ENCODE data around the gene WDR47. TPM values are rescaled to one million over a fixed set of nuclear protein-coding genes. Genes with fewer than 3 reads are reported as not detected.

The WDR47 gene
- polyA plus RNA-seq, 4 donors = 2.7 to 5.0 (median 4.4) TPM

DNA sequence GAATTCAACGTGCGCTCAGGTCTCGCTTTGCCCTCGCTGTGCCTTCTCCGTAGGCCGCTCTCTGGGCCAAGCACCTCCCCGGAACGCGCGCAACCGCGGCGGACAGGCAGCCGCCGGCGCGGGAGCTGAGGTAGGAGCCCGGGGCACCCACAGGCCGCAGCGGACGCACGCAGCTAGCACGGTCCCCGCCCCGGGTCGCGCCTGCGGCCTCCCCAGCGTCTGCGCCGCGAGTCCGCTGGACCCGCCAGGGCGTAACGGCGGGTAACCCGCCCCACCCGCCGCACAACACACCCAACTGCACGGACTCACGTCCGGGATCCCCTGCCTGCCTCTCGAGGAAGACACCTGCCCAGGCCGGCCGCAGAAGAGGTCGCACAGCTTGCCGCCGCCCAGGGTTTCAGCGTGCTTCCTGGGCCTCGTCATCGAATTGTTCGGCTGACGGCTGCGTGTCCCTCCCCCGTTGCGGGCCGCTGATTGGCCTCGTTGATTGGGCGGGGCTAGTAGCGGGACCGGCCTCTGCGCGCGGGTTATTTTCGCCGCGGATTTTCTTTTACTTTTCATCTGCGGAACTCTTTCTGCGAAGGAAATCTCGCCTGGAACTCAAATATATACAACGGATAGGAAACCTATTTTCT, 78.7 kb downstream of the WDR47 start, which contains the start of gene CLCC1:
CLCC1 (minus strand) TSS at position 433 of the 635 bp plus-strand sequence. CDS start 13,047 bp downstream, outside the sequence.
- H3K27me3 ChIP-seq (ENCODE audit: control insufficient read depth in 3 of 3, insufficient read depth in 3 of 3, low read length in 3 of 3) = no peaks in the 10 kb centered on the region
- H3K36me3 ChIP-seq (ENCODE audit: control insufficient read depth in 3 of 3, insufficient read depth in 2 of 3, low read depth in 1 of 3, low read length in 3 of 3) = peaks cover 0 to 13% (median 0%) of the 10 kb centered on the region in 3 donors
- WGBS, 3 donors = 0 to 1% (median 0%) methylated on average over 68 to 72 of the region's 72 CpGs
- peaks cover 3 to 4% (median 3%) of the 10 kb centered on the region in 3 donors for H3K4me1 ChIP-seq (ENCODE audit: control insufficient read depth in 3 of 3, insufficient read depth in 2 of 3, low read depth in 1 of 3, low read length in 2 of 3)
- DNase-seq (peak; percentile 97), FAIRE-seq (no peak)
- H3K4me3 ChIP-seq (ENCODE audit: low read depth in 1 of 3, low read length in 3 of 3) = peak within 1 kb of the TSS; percentile 53 to 76 (median 67)
- peak within 1 kb of the TSS; percentile 90 to 98 (median 97) for H3K27ac ChIP-seq (ENCODE audit: low read depth in 1 of 3, low read length in 2 of 3)
- no peaks in the 10 kb centered on the region for H3K9me3 ChIP-seq (ENCODE audit: control insufficient read depth in 2 of 2, insufficient read depth in 1 of 2, low read depth in 1 of 2, low read length in 1 of 2)

DNA sequence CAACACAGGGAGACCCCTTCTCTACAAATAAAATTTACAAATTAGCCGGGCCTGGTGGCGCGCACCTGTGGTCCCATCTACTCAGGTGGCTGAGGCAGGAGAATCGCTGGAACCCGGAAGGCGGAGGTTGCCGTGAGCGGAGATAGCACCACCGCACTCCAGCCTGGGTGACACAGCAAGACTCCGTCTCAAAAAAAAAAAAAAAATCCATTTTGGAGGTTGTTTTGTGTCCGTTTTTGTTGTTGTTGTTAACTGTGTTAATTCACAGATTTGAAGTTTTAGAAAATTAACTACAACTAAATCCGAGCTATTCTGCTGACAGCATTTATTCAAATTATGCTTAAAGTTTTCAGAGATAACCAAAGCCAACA, 79.2 kb downstream of the WDR47 start:
- DNase-seq (peak in 1 of 2 donors; percentile 65), FAIRE-seq (no peak)
- no peaks in the 10 kb centered on the region for H3K9me3 ChIP-seq (ENCODE audit: control insufficient read depth in 2 of 2, insufficient read depth in 1 of 2, low read depth in 1 of 2, low read length in 1 of 2)
- peak overlapping the region; percentile 90 to 98 (median 97) for H3K27ac ChIP-seq (ENCODE audit: low read depth in 1 of 3, low read length in 2 of 3)
- H3K4me1 ChIP-seq (ENCODE audit: control insufficient read depth in 3 of 3, insufficient read depth in 2 of 3, low read depth in 1 of 3, low read length in 2 of 3) = peaks cover 3 to 4% (median 3%) of the 10 kb centered on the region in 3 donors
- peak overlapping the region; percentile 53 to 76 (median 67) for H3K4me3 ChIP-seq (ENCODE audit: low read depth in 1 of 3, low read length in 3 of 3)
- 4 to 11% (median 10%) methylated on average over 12 of the region's 12 CpGs for WGBS, 3 donors
- no peaks in the 10 kb centered on the region for H3K27me3 ChIP-seq (ENCODE audit: control insufficient read depth in 3 of 3, insufficient read depth in 3 of 3, low read length in 3 of 3)
- peaks cover 0 to 13% (median 0%) of the 10 kb centered on the region in 3 donors for H3K36me3 ChIP-seq (ENCODE audit: control insufficient read depth in 3 of 3, insufficient read depth in 2 of 3, low read depth in 1 of 3, low read length in 3 of 3)

DNA sequence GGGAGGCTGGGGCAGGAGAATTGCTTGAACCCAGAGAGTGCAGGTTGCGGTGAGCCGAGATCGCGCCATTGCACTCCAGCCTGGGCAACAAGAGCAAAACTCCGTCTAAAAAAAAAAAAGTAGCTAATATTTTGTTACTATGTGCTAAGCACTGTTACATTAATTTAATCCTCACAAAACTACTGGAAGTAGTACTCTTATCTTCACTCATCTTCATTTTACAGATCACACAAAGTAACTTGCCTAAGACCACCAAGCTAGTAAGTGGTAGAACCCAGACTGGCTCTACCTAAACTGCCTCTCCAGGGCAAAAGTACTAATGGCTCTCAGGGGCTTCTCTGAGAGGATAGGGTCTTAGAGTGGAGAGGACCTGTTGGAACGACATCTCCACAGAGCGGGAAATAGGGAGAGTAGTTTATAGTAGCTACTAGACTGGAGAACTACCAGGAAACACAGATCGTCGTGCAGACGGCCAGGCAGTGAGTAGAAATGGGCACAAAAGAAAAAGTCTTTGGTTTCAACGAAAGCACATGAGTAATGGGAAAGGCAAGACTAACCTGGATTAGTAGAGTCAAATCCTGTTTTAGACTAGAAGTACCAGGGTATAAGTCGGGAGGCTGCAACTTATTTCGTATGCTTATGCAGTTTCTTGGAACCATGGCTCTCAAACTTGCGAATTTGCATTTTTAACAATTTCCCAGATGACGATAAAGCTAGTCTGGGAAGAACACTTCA, 80.0 kb downstream of the WDR47 start:
- no peak for FAIRE-seq
- peak overlapping the region in 2 of 3 donors; percentile 41 to 97 for H3K27ac ChIP-seq (ENCODE audit: low read depth in 1 of 3, low read length in 2 of 3)

DNA sequence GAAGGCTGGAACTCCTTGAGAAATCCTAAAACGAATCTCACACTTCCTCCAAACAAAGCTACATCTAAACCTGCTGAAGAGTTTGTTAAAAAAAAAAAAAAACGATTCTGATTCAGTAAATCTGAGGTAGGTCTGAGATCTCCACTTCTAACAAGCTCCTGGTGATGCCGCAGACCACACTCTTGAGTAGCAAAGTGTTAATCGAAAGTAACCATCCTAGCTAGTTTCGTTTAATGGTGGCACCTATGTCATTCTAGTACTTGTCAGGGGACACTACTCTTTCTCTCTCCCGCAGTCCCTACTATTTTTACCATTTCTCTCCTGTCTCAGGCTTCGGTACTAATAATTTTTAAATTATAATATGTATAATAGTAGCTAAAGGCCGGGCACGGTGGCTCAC, 80.7 kb downstream of the WDR47 start:
- H3K9me3 ChIP-seq (ENCODE audit: control insufficient read depth in 2 of 2, insufficient read depth in 1 of 2, low read depth in 1 of 2, low read length in 1 of 2) = no peaks in the 10 kb centered on the region
- no peaks in the 10 kb centered on the region for H3K27me3 ChIP-seq (ENCODE audit: control insufficient read depth in 3 of 3, insufficient read depth in 3 of 3, low read length in 3 of 3)
- FAIRE-seq = no peak
- no peak for DNase-seq
- WGBS, 3 donors = 76 to 87% (median 86%) methylated on average over 9 of the region's 9 CpGs
- H3K4me3 ChIP-seq (ENCODE audit: low read depth in 1 of 3, low read length in 3 of 3) = no peak overlapping the region
- peaks cover 0 to 13% (median 0%) of the 10 kb centered on the region in 3 donors for H3K36me3 ChIP-seq (ENCODE audit: control insufficient read depth in 3 of 3, insufficient read depth in 2 of 3, low read depth in 1 of 3, low read length in 3 of 3)
- peaks cover 3 to 4% (median 3%) of the 10 kb centered on the region in 3 donors for H3K4me1 ChIP-seq (ENCODE audit: control insufficient read depth in 3 of 3, insufficient read depth in 2 of 3, low read depth in 1 of 3, low read length in 2 of 3)
- no peak overlapping the region for H3K27ac ChIP-seq (ENCODE audit: low read depth in 1 of 3, low read length in 2 of 3)

More for the DNA sequence above, 80.0 kb downstream of the WDR47 start:
- DNase-seq = peak; percentile 7 to 24
- Histone ChIP-seq H3K27me3 (ENCODE audit: control insufficient read depth in 3 of 3, insufficient read depth in 3 of 3, low read length in 3 of 3) (no peaks in the 10 kb centered on the region), H3K4me1 (ENCODE audit: control insufficient read depth in 3 of 3, insufficient read depth in 2 of 3, low read depth in 1 of 3, low read length in 2 of 3) (peaks cover 3 to 4% (median 3%) of the 10 kb centered on the region in 3 donors), H3K36me3 (ENCODE audit: control insufficient read depth in 3 of 3, insufficient read depth in 2 of 3, low read depth in 1 of 3, low read length in 3 of 3) (peaks cover 0 to 13% (median 0%) of the 10 kb centered on the region in 3 donors), H3K4me3 (ENCODE audit: low read depth in 1 of 3, low read length in 3 of 3) (peak overlapping the region in 2 of 3 donors; percentile 53 to 67), H3K9me3 (ENCODE audit: control insufficient read depth in 2 of 2, insufficient read depth in 1 of 2, low read depth in 1 of 2, low read length in 1 of 2) (no peaks in the 10 kb centered on the region)
- whole genome bisulfite sequencing, 3 donors = 55 to 85% (median 64%) methylated on average over 15 of the region's 15 CpGs

DNA sequence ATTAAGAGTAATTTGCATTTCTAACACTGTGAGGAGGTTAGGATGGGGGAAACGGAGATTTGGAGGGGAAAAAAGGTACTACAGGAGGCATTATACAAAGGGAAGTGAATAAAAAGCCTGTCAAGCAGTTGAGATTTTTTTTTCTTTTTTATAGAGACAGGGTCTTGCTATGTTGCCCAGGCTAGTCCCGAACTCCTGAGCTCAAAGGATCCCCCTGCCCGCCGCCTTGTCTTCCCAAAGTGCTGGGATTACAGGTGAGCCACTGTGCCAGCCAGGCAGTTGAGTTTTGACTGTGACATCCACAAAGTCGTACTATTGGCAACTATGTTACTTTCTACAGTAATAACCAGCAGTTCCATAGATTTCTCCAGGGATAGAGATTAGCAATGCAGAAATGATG, 81.2 kb downstream of the WDR47 start:
- Histone ChIP-seq H3K9me3 (ENCODE audit: control insufficient read depth in 2 of 2, insufficient read depth in 1 of 2, low read depth in 1 of 2, low read length in 1 of 2) (no peaks in the 10 kb centered on the region), H3K4me3 (ENCODE audit: low read depth in 1 of 3, low read length in 3 of 3) (no peak overlapping the region), H3K27me3 (ENCODE audit: control insufficient read depth in 3 of 3, insufficient read depth in 3 of 3, low read length in 3 of 3) (no peaks in the 10 kb centered on the region), H3K27ac (ENCODE audit: low read depth in 1 of 3, low read length in 2 of 3) (no peak overlapping the region), H3K4me1 (ENCODE audit: control insufficient read depth in 3 of 3, insufficient read depth in 2 of 3, low read depth in 1 of 3, low read length in 2 of 3) (peaks cover 3 to 4% (median 3%) of the 10 kb centered on the region in 3 donors), H3K36me3 (ENCODE audit: control insufficient read depth in 3 of 3, insufficient read depth in 2 of 3, low read depth in 1 of 3, low read length in 3 of 3) (peaks cover 0 to 16% (median 0%) of the 10 kb centered on the region in 3 donors)
- 94 to 95% (median 95%) methylated on average over 5 of the region's 5 CpGs for WGBS, 3 donors
- DNase-seq (no peak), FAIRE-seq (no peak)

DNA sequence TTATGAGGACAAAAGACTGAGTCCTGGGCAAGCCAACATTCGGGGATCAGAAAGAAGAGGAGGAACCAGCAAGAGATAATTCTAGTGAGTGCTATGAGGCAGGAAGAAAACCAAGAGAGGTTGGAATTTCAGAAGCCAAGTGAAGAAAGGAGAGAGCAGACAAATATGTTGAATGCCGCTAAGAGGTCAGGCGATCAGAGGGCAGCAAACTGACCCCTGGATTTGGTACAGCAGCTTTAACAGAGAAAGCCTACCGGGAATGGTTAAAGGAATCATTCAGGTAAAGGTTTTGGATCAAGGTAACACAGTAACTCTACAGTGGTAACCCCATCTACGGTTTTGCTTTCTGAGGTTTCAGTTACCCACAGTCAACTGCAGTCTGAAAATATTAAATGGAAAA, 84.0 kb downstream of the WDR47 start:
- Histone ChIP-seq H3K27me3 (ENCODE audit: control insufficient read depth in 3 of 3, insufficient read depth in 3 of 3, low read length in 3 of 3) (no peaks in the 10 kb centered on the region), H3K9me3 (ENCODE audit: control insufficient read depth in 2 of 2, insufficient read depth in 1 of 2, low read depth in 1 of 2, low read length in 1 of 2) (no peaks in the 10 kb centered on the region), H3K27ac (ENCODE audit: low read depth in 1 of 3, low read length in 2 of 3) (no peak overlapping the region), H3K36me3 (ENCODE audit: control insufficient read depth in 3 of 3, insufficient read depth in 2 of 3, low read depth in 1 of 3, low read length in 3 of 3) (peaks cover 0 to 29% (median 0%) of the 10 kb centered on the region in 3 donors), H3K4me1 (ENCODE audit: control insufficient read depth in 3 of 3, insufficient read depth in 2 of 3, low read depth in 1 of 3, low read length in 2 of 3) (peaks cover 3 to 4% (median 3%) of the 10 kb centered on the region in 3 donors), H3K4me3 (ENCODE audit: low read depth in 1 of 3, low read length in 3 of 3) (no peak overlapping the region)
- FAIRE-seq = no peak
- WGBS, 3 donors = 93 to 97% (median 97%) methylated on average over 5 of the region's 5 CpGs
- DNase-seq = no peak

DNA sequence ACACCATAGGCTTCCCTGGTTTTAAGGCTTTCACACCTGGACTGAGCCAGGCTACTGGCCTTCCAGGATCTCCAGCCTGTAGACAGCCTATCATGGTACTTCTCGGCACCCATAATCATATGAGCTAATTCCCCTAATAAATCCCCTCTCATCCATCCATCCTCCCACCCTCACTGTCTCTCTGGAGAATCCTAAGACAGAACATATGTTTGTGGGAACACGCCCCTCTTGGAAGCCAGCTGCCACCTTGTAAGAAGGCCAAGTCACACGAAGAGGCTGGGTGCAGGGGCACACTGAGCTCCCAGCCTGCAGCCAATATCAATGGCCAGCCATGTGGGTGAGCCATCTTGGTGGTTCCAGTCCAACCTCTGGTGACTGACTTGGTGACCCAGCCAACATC, 86.0 kb downstream of the WDR47 start:
- Histone ChIP-seq H3K9me3 (ENCODE audit: control insufficient read depth in 2 of 2, insufficient read depth in 1 of 2, low read depth in 1 of 2, low read length in 1 of 2) (no peaks in the 10 kb centered on the region), H3K36me3 (ENCODE audit: control insufficient read depth in 3 of 3, insufficient read depth in 2 of 3, low read depth in 1 of 3, low read length in 3 of 3) (peaks cover 0 to 29% (median 0%) of the 10 kb centered on the region in 3 donors), H3K4me3 (ENCODE audit: low read depth in 1 of 3, low read length in 3 of 3) (no peak overlapping the region), H3K4me1 (ENCODE audit: control insufficient read depth in 3 of 3, insufficient read depth in 2 of 3, low read depth in 1 of 3, low read length in 2 of 3) (no peaks in the 10 kb centered on the region), H3K27ac (ENCODE audit: low read depth in 1 of 3, low read length in 2 of 3) (no peak overlapping the region), H3K27me3 (ENCODE audit: control insufficient read depth in 3 of 3, insufficient read depth in 3 of 3, low read length in 3 of 3) (no peaks in the 10 kb centered on the region)
- 67 to 70% (median 70%) methylated on average over 3 of the region's 3 CpGs for WGBS, 3 donors
- FAIRE-seq (no peak), DNase-seq (no peak)

DNA sequence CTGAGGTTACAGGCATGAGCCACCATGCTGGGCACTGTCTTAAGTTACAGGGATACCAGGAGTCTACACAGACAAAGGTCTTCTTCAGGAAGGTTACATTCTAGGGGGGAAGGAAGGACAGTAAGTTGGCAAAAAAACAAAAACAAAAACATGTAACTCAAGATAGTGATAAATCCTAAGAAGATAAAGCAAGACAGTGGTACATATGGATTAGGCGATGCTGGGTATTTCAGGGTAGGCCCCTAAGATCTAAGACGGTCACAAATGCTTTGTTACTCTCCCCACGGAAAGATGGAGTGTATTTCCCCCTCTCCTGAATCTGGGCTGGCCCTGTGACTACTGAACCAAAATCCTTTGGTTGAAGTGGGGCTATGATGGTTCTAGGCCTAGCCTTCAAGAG, 86.8 kb downstream of the WDR47 start:
- Histone ChIP-seq H3K27ac (ENCODE audit: low read depth in 1 of 3, low read length in 2 of 3) (no peak overlapping the region), H3K9me3 (ENCODE audit: control insufficient read depth in 2 of 2, insufficient read depth in 1 of 2, low read depth in 1 of 2, low read length in 1 of 2) (no peaks in the 10 kb centered on the region), H3K27me3 (ENCODE audit: control insufficient read depth in 3 of 3, insufficient read depth in 3 of 3, low read length in 3 of 3) (no peaks in the 10 kb centered on the region), H3K36me3 (ENCODE audit: control insufficient read depth in 3 of 3, insufficient read depth in 2 of 3, low read depth in 1 of 3, low read length in 3 of 3) (peaks cover 0 to 29% (median 2%) of the 10 kb centered on the region in 3 donors), H3K4me1 (ENCODE audit: control insufficient read depth in 3 of 3, insufficient read depth in 2 of 3, low read depth in 1 of 3, low read length in 2 of 3) (no peaks in the 10 kb centered on the region), H3K4me3 (ENCODE audit: low read depth in 1 of 3, low read length in 3 of 3) (no peak overlapping the region)
- 97 to 100% (median 97%) methylated on average over 3 of the region's 3 CpGs for WGBS, 3 donors
- no peak for FAIRE-seq
- no peak for DNase-seq

Measured in small intestine (tissue), 7 donors.